Caco-2 (cell line): ENCODE data around the gene HINFP. TPM values are rescaled to one million over a fixed set of nuclear protein-coding genes. Genes with fewer than 3 reads are reported as not detected.

Experiments
- BruUV-seq: library from RNA; stranded (reverse); fragments of 400-500 nt; replicated peaks from 2 replicates; lab custom pipeline; 2021; lab: Mats Ljungman, UMichigan
- CTCF ChIA-PET: fragments of 300-600 bp; sonication (Branson Sonifier 250); formaldehyde crosslinking; loops from one replicate; lab custom pipeline; 2022; ENCODE audit warnings: antibody characterized with exemption; lab: Charles Lee
- POLR2A ChIA-PET: fragments of 300-600 bp; sonication (Branson Sonifier 250); formaldehyde crosslinking; loops from one replicate; lab custom pipeline; 2022; ENCODE audit warnings: antibody characterized with exemption; lab: Charles Lee
- DNase-seq, 2 experiments: peaks; one replicate each; pipeline versions ENCODE4 v3.0.0 to v3.0.0-alpha.2; 2020 to 2022
- H3K27me3 ChIP-seq: replicated peaks from 2 replicates; pipeline ENCODE4 v1.6.0; 2011; ENCODE audit warnings: low read length; ENCODE audit not compliant: control insufficient read depth, insufficient read depth
- H3K36me3 ChIP-seq: 2 replicates; pipeline ENCODE4 v1.5.1; 2011; ENCODE audit warnings: low read length; ENCODE audit not compliant: control insufficient read depth, insufficient read depth
- H3K4me1 ChIP-seq: fragments of 250-450 bp; sonication (Bioruptor Pico); 2 replicates; pipeline ENCODE4 v1.5.1; 2020; ENCODE audit warnings: mild to moderate bottlenecking
- H3K4me3 ChIP-seq: 2 replicates; pipeline ENCODE4 v1.5.1; 2011; ENCODE audit warnings: low read depth, mild to moderate bottlenecking, control low read depth, low read length
- H3K9me3 ChIP-seq: fragments of 250-450 bp; sonication (Bioruptor Pico); 2 replicates; pipeline ENCODE4 v1.5.1; 2020; ENCODE audit warnings: mild to moderate bottlenecking, moderate library complexity
- H3K27ac Mint-ChIP-seq: one replicate; pipeline ENCODE4 v1.8.0; 2022; ENCODE audit warnings: mixed read lengths; ENCODE audit not compliant: unreplicated experiment
- H3K27me3 Mint-ChIP-seq: one replicate; pipeline ENCODE4 v1.8.0; 2022; ENCODE audit warnings: mixed read lengths; ENCODE audit not compliant: insufficient read depth, unreplicated experiment
- H3K36me3 Mint-ChIP-seq: one replicate; pipeline ENCODE4 v1.8.0; 2022; ENCODE audit warnings: mild to moderate bottlenecking, mixed read lengths; ENCODE audit not compliant: insufficient read depth, unreplicated experiment
- H3K4me1 Mint-ChIP-seq: one replicate; pipeline ENCODE4 v1.8.0; 2022; ENCODE audit warnings: low read depth, mixed read lengths; ENCODE audit not compliant: unreplicated experiment
- H3K4me3 Mint-ChIP-seq: one replicate; pipeline ENCODE4 v1.8.0; 2022; ENCODE audit warnings: mild to moderate bottlenecking, moderate library complexity, mixed read lengths; ENCODE audit not compliant: unreplicated experiment
- H3K9me3 Mint-ChIP-seq: one replicate; pipeline ENCODE4 v1.8.0; 2022; ENCODE audit warnings: mixed read lengths; ENCODE audit not compliant: unreplicated experiment
- intact Hi-C: fragments of 100-400 bp; cut with micrococcal nuclease; formaldehyde crosslinking; loops from one replicate; pipeline ENCODE4 v1.10.0; 2022; ENCODE audit not compliant: unreplicated experiment
- total RNA-seq: library from RNA; stranded (reverse); gene quantifications from 2 replicates; pipeline ENCODE4 v1.2.3, GENCODE V29; 2022
- TF ChIP-seq, protein P1 (sequence below), 2 experiments: fragments of 200-600 bp in 1 of 2; IDR thresholded peaks; 1 replicate in 1 of 2; 2 replicates in 1 of 2; pipeline versions ENCODE4 v1.5.1 to v1.8.0; 2011 to 2022; ENCODE audit warnings: antibody characterized with exemption in 1 of 2, control low read depth in 1 of 2, inconsistent platforms in 1 of 2, low read depth in 1 of 2, low read length in 1 of 2, mild to moderate bottlenecking in 1 of 2, moderate library complexity in 1 of 2; ENCODE audit not compliant: insufficient read depth in 1 of 2, severe bottlenecking in 1 of 2, unreplicated experiment in 1 of 2

HINFP gene
- total RNA-seq, 1 experiment from 2014 or later: 61.6 TPM

GRCh38 chr11:119116235-119116594 is 5.2 kb upstream of the HINFP start:
- Histone ChIP-seq H3K4me3 (no peak overlapping the region), H3K9me3 (no peaks in the 10 kb centered on the region), H3K4me1 (0 out of 2 replicates have a peak, but pooled peaks cover 4% of the 10 kb centered on the region), H3K36me3 (0 out of 2 replicates have a peak, but pooled peaks cover 2% of the 10 kb centered on the region), H3K27me3 (no peaks in the 10 kb centered on the region)
- ChIA-PET POLR2A (no interaction called here), CTCF (interaction anchor here (1.2 kb wide), 1 partner anchor 14 kb away, joined by 4 read pairs; no protein-coding TSS in a partner anchor)
- TF ChIP-seq, protein P1, sequence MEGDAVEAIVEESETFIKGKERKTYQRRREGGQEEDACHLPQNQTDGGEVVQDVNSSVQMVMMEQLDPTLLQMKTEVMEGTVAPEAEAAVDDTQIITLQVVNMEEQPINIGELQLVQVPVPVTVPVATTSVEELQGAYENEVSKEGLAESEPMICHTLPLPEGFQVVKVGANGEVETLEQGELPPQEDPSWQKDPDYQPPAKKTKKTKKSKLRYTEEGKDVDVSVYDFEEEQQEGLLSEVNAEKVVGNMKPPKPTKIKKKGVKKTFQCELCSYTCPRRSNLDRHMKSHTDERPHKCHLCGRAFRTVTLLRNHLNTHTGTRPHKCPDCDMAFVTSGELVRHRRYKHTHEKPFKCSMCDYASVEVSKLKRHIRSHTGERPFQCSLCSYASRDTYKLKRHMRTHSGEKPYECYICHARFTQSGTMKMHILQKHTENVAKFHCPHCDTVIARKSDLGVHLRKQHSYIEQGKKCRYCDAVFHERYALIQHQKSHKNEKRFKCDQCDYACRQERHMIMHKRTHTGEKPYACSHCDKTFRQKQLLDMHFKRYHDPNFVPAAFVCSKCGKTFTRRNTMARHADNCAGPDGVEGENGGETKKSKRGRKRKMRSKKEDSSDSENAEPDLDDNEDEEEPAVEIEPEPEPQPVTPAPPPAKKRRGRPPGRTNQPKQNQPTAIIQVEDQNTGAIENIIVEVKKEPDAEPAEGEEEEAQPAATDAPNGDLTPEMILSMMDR (IDR thresholded peaks at IDR 0.05; ENCODE audit: insufficient read depth in 1 of 2, low read depth in 1 of 2, low read length in 1 of 2, severe bottlenecking in 1 of 2, unreplicated experiment in 1 of 2): no peak
- no peak for DNase-seq
- intact Hi-C loops: no loop called here
- Mint-ChIP-seq H3K27ac (no peak overlapping the region), H3K4me1 (peaks cover 10% of the 10 kb centered on the region), H3K4me3 (no peak overlapping the region), H3K27me3 (no peaks in the 10 kb centered on the region), H3K9me3 (no peaks in the 10 kb centered on the region), H3K36me3 (peaks cover 18% of the 10 kb centered on the region)
- BruUV-seq: no TSS peak

GRCh38 chr11:119116601-119117000 is 4.8 kb upstream of the HINFP start:
- H3K36me3 Mint-ChIP-seq: peaks cover 18% of the 10 kb centered on the region
- POLR2A ChIA-PET: no interaction called here
- no peak overlapping the region for H3K4me3 ChIP-seq

GRCh38 chr11:119117004-119117706 is 4.2 kb upstream of the HINFP start:
- no peaks in the 10 kb centered on the region for H3K27me3 ChIP-seq
- intact Hi-C loops: no loop called here
- TF ChIP-seq, protein P1 (IDR thresholded peaks at IDR 0.05; ENCODE audit: insufficient read depth in 1 of 2, low read depth in 1 of 2, low read length in 1 of 2, severe bottlenecking in 1 of 2, unreplicated experiment in 1 of 2): no peak
- no TSS peak for BruUV-seq
- no peak overlapping the region for H3K4me3 ChIP-seq
- no peaks in the 10 kb centered on the region for H3K27me3 Mint-ChIP-seq
- H3K9me3 Mint-ChIP-seq: no peaks in the 10 kb centered on the region
- ChIA-PET CTCF (no interaction called here), POLR2A (no interaction called here)
- H3K4me3 Mint-ChIP-seq: no peak overlapping the region
- no peak for DNase-seq
- no peak overlapping the region for H3K27ac Mint-ChIP-seq
- no peaks in the 10 kb centered on the region for H3K9me3 ChIP-seq
- peaks cover 11% of the 10 kb centered on the region for H3K4me1 Mint-ChIP-seq
- H3K36me3 Mint-ChIP-seq: peaks cover 19% of the 10 kb centered on the region
- H3K4me1 ChIP-seq: 0 out of 2 replicates have a peak, but pooled peaks cover 4% of the 10 kb centered on the region
- no peaks in the 10 kb centered on the region for H3K36me3 ChIP-seq

More at GRCh38 chr11:119116601-119117000, 4.8 kb upstream of the HINFP start:
- H3K27me3 Mint-ChIP-seq: no peaks in the 10 kb centered on the region
- no peak overlapping the region for H3K27ac Mint-ChIP-seq
- CTCF ChIA-PET: interaction anchor here (1.2 kb wide), 1 partner anchor 14 kb away, joined by 4 read pairs; no protein-coding TSS in a partner anchor
- no peaks in the 10 kb centered on the region for H3K9me3 Mint-ChIP-seq
- DNase-seq: no peak
- H3K9me3 ChIP-seq: no peaks in the 10 kb centered on the region
- intact Hi-C loops: no loop called here
- 0 out of 2 replicates have a peak, but pooled peaks cover 2% of the 10 kb centered on the region for H3K36me3 ChIP-seq
- 0 out of 2 replicates have a peak, but pooled peaks cover 4% of the 10 kb centered on the region for H3K4me1 ChIP-seq
- H3K4me1 Mint-ChIP-seq: peaks cover 10% of the 10 kb centered on the region
- no TSS peak for BruUV-seq
- TF ChIP-seq, protein P1 (IDR thresholded peaks at IDR 0.05; ENCODE audit: insufficient read depth in 1 of 2, low read depth in 1 of 2, low read length in 1 of 2, severe bottlenecking in 1 of 2, unreplicated experiment in 1 of 2): no peak
- no peaks in the 10 kb centered on the region for H3K27me3 ChIP-seq
- H3K4me3 Mint-ChIP-seq: no peak overlapping the region
